GM19025 (cell line): ENCODE results near the gene ACTL7A.

Experiments used
- ATAC-seq: cut with Tn5 transposase; IDR thresholded peaks from one replicate; pipeline ENCODE4 v1.9.1; 2021; ENCODE audit warnings: mild to moderate bottlenecking, low read depth, moderate library complexity; ENCODE audit not compliant: unreplicated experiment

The ACTL7A gene

GRCh38 chr9:108910914-108911313 is 48.8 kb downstream of the ACTL7A start:
- ATAC-seq, result no peak

GRCh38 chr9:108911820-108912219 is 49.8 kb downstream of the ACTL7A start:
- no peak for ATAC-seq
